GM12872 (cell line): ENCODE measurements around the gene C12orf50.

Source experiments
- CTCF ChIP-seq: IDR thresholded peaks from 3 replicates; pipeline ENCODE4 v1.5.1; 2011; ENCODE audit warnings: low read depth, mild to moderate bottlenecking, low read length, moderate library complexity; ENCODE audit not compliant: insufficient read depth

The C12orf50 gene

GRCh38 chr12:87953256-87953860, 75.8 kb downstream of the C12orf50 start:
- TF ChIP-seq CTCF, result peak; percentile 36; the same call in 2 of the 3 replicates

- TF ChIP-seq CTCF, result no peak
These were observed 76.4 kb downstream of the C12orf50 start for GRCh38 chr12:87952850-87953249.

- no peak for TF ChIP-seq CTCF
These were observed 77.0 kb downstream of the C12orf50 start for GRCh38 chr12:87952223-87952622.

- TF ChIP-seq CTCF, result no peak
These were observed 85.4 kb downstream of the C12orf50 start for GRCh38 chr12:87943762-87944161.

GRCh38 chr12:87943023-87943422, 86.2 kb downstream of the C12orf50 start:
- no peak for TF ChIP-seq CTCF

GRCh38 chr12:87939182-87939581, 90.0 kb downstream of the C12orf50 start:
- TF ChIP-seq CTCF, result no peak

- TF ChIP-seq CTCF, result no peak
These were observed 94.0 kb downstream of the C12orf50 start for GRCh38 chr12:87935216-87935615.

- TF ChIP-seq CTCF, result no peak
These were observed 95.2 kb downstream of the C12orf50 start for GRCh38 chr12:87933991-87934390.
